Measurements from ENCODE around the gene PAOX. TPM values are rescaled to one million over a fixed set of nuclear protein-coding genes. Genes with fewer than 3 reads are reported as not detected.

Gene PAOX
- total and polyA plus RNA-seq, 2 of the 4 experiments (the other 2 are of a cell fraction), result 3.8 to 4.5 TPM

DNA sequence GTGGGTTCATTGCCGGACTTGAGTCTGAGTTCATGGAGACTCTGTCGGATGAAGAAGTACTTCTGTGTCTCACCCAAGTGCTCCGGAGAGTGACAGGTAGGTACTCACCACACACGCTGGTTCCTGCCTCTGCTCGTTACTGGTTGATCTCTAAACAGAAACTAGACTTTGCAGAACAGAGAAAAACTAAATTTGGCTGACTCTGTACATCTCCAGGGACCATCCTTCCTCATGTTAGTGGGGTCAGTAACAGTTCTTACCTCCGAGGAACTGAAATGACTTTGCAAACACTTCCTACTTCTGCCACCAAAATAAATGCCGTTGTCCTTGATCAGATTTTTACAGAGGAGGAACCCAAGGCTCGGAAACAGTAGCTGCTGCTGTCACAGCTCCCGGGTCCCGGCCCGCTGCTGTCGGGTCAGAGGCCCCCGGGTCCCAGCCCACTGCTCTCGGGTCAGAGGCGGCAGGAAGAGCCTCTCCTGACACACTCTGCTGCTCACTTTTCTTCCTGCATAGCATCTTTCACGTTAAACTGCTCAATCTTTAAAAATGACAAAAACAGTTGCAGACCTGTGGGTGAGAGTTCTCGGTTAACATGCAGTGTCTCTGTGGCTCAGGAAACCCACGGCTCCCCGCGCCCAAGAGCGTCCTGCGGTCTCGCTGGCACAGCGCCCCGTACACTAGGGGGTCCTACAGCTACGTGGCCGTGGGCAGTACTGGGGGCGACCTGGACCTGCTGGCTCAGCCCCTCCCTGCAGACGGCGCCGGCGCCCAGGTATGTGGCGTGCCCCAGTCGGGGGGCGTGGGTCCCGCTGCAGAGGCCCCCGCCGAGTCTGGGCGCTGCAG, 10.1 kb downstream of the PAOX start:
- no peaks in the 10 kb centered on the region; the same call in 1 of the 2 replicates for H3K9me1 ChIP-seq (ENCODE audit: insufficient read depth, low read length)
- dilution Hi-C loops (cut with HindIII; ENCODE audit: low sequenced_read_pairs, unreplicated experiment), result no loop called here
- no peak overlapping the region for H3K27ac ChIP-seq (ENCODE audit: insufficient read depth, low read length)
- intact Hi-C loops (cut with micrococcal nuclease), result no loop called here
- H4K5ac ChIP-seq (ENCODE audit: low read depth, low read length), result no peak overlapping the region
- H3K18ac ChIP-seq (ENCODE audit: low read depth, low read length), result no peak overlapping the region
- H2AK9ac ChIP-seq (replicated peaks; ENCODE audit: low read depth, low read length, poor library complexity), result no peak overlapping the region
- ATAC-seq (ENCODE audit: low read depth) (no peak), DNase-seq (no peak)
- H3K36me3 ChIP-seq (ENCODE audit: control insufficient read depth, insufficient read depth, low read length), result peaks cover 11% of the 10 kb centered on the region; the same call in 1 of the 2 replicates
- no peak overlapping the region for H3K4me3 ChIP-seq (ENCODE audit: insufficient read depth, low read depth, low read length)
- no peak for TF ChIP-seq MAFK (IDR thresholded peaks at IDR 0.05; ENCODE audit: low read depth, low read length)
- no peak for TF ChIP-seq USF2 (IDR thresholded peaks at IDR 0.05; ENCODE audit: low read depth, low read length)
- no peak for TF ChIP-seq FOS (IDR thresholded peaks at IDR 0.05; ENCODE audit: low read depth, low read length)
- no peak for TF ChIP-seq CEBPB (IDR thresholded peaks at IDR 0.05; ENCODE audit: low read depth, low read length)
- TF ChIP-seq CHD1 (IDR thresholded peaks at IDR 0.05; ENCODE audit: low read depth, low read length), result no peak
- no peak for TF ChIP-seq RCOR1 (IDR thresholded peaks at IDR 0.05; ENCODE audit: insufficient replicate concordance, low read length)
- WGBS, 2 experiments (ENCODE audit: extremely low coverage in 2 of 2, insufficient read length in 1 of 2), result 87% methylated on average over 13 of the region's 39 CpGs; no CpG with 5 or more reads in 1 of the 2 experiments
- no TSS peak for BruUV-seq (replicated peaks)
- in situ Hi-C loops (cut with MboI; ENCODE audit: low sequenced_read_pairs), result no loop called here
- H2AK5ac ChIP-seq (ENCODE audit: low read depth, low read length), result no peak overlapping the region
- no peak overlapping the region for H2BK20ac ChIP-seq (ENCODE audit: low read depth, low read length)
- no peaks in the 10 kb centered on the region for H3K27me3 ChIP-seq (ENCODE audit: control insufficient read depth, insufficient read depth, low read length)
- H2BK5ac ChIP-seq (ENCODE audit: low read depth, low read length, poor library complexity, severe bottlenecking), result no peak overlapping the region
- POLR2A ChIA-PET (ENCODE audit: unreplicated experiment), result no interaction called here
- no peak overlapping the region for H2BK15ac ChIP-seq (ENCODE audit: low read depth, low read length)
- no peak overlapping the region for H4K91ac ChIP-seq (ENCODE audit: insufficient read depth, low read depth, low read length)
- no peaks in the 10 kb centered on the region for H4K20me1 ChIP-seq (ENCODE audit: insufficient read depth, low read length)
- no peak overlapping the region for H3K4me2 ChIP-seq (ENCODE audit: low read depth, low read length)
- no peak overlapping the region for H2AFZ ChIP-seq (replicated peaks; ENCODE audit: low read length, poor library complexity)
- no peaks in the 10 kb centered on the region for H3K4me1 ChIP-seq (ENCODE audit: control insufficient read depth, insufficient read depth, low read length)
- H3K56ac ChIP-seq (ENCODE audit: extremely low read depth, insufficient read depth, low read length), result no peak overlapping the region
- CTCF ChIA-PET, result no interaction called here
- H3K23ac ChIP-seq (ENCODE audit: low read depth, low read length), result no peak overlapping the region
- no peak overlapping the region for H2BK120ac ChIP-seq (ENCODE audit: low read depth, low read length)
- no peak overlapping the region for H3K4ac ChIP-seq (ENCODE audit: low read depth, low read length)
- H3K79me1 ChIP-seq (ENCODE audit: low read depth in 1 of 2, low read length in 2 of 2), result no peaks in the 10 kb centered on the region
- no peak overlapping the region for H3K14ac ChIP-seq (replicated peaks; ENCODE audit: low read depth, low read length)
- no peak overlapping the region for H3K9ac ChIP-seq (ENCODE audit: low read depth, low read length)
- H4K8ac ChIP-seq (ENCODE audit: low read depth in 2 of 2, low read length in 2 of 2), result no peak overlapping the region
- H3K9me3 ChIP-seq (ENCODE audit: control insufficient read depth, insufficient read depth, low read length), result no peaks in the 10 kb centered on the region
